ENCODE data around the gene FAM209B.

Gene FAM209B

DNA sequence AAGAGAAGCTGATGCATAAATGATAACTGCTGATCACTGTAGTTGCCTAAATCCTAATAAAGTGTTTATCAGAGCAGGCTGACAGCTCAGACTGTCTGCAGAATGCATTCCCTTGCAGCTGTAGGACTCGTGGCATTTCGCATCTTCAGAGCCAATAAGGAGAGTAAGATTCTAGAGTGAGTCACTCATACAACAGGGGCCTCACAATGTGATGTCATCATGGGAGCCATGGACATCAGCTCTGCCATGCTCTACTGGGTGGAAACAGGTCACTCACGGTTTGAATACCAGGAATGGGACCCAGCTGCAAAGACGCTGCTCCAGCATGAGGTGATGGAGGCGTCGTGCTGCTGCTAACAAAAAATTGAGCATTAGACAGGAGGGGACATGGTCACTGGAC lies 7.4 kb downstream of the FAM209B start:
- no peak for TF ChIP-seq ZBTB7A (IDR thresholded peaks at IDR 0.05; ENCODE audit: low read depth)
- TF ChIP-seq, protein P1, sequence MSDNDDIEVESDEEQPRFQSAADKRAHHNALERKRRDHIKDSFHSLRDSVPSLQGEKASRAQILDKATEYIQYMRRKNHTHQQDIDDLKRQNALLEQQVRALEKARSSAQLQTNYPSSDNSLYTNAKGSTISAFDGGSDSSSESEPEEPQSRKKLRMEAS (IDR thresholded peaks at IDR 0.05), result no peak
- no peak for TF ChIP-seq CREB1 (IDR thresholded peaks at IDR 0.05; ENCODE audit: low read depth)
- TF ChIP-seq NFIC (IDR thresholded peaks at IDR 0.05), result no peak
- no peak for TF ChIP-seq EGR1 (IDR thresholded peaks at IDR 0.05)
- TF ChIP-seq TAF1 (IDR thresholded peaks at IDR 0.05; ENCODE audit: low read depth), result no peak
- TF ChIP-seq TCF12 (IDR thresholded peaks at IDR 0.05; ENCODE audit: low read depth), result no peak
- TF ChIP-seq FOXM1 (IDR thresholded peaks at IDR 0.05; ENCODE audit: borderline replicate concordance, low read depth), result no peak
- TF ChIP-seq, protein P2, sequence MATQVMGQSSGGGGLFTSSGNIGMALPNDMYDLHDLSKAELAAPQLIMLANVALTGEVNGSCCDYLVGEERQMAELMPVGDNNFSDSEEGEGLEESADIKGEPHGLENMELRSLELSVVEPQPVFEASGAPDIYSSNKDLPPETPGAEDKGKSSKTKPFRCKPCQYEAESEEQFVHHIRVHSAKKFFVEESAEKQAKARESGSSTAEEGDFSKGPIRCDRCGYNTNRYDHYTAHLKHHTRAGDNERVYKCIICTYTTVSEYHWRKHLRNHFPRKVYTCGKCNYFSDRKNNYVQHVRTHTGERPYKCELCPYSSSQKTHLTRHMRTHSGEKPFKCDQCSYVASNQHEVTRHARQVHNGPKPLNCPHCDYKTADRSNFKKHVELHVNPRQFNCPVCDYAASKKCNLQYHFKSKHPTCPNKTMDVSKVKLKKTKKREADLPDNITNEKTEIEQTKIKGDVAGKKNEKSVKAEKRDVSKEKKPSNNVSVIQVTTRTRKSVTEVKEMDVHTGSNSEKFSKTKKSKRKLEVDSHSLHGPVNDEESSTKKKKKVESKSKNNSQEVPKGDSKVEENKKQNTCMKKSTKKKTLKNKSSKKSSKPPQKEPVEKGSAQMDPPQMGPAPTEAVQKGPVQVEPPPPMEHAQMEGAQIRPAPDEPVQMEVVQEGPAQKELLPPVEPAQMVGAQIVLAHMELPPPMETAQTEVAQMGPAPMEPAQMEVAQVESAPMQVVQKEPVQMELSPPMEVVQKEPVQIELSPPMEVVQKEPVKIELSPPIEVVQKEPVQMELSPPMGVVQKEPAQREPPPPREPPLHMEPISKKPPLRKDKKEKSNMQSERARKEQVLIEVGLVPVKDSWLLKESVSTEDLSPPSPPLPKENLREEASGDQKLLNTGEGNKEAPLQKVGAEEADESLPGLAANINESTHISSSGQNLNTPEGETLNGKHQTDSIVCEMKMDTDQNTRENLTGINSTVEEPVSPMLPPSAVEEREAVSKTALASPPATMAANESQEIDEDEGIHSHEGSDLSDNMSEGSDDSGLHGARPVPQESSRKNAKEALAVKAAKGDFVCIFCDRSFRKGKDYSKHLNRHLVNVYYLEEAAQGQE (IDR thresholded peaks at IDR 0.05; ENCODE audit: low read depth), result no peak
- no peak for TF ChIP-seq EP300 (IDR thresholded peaks at IDR 0.05; ENCODE audit: borderline replicate concordance)
- TF ChIP-seq CEBPB (IDR thresholded peaks at IDR 0.05), result no peak
- no peak for TF ChIP-seq YY1 (IDR thresholded peaks at IDR 0.05; ENCODE audit: low read depth)
- TF ChIP-seq RAD21 (IDR thresholded peaks at IDR 0.05; ENCODE audit: low read depth), result no peak
- no peak for TF ChIP-seq TEAD4 (IDR thresholded peaks at IDR 0.05)
- TF ChIP-seq, protein P3, sequence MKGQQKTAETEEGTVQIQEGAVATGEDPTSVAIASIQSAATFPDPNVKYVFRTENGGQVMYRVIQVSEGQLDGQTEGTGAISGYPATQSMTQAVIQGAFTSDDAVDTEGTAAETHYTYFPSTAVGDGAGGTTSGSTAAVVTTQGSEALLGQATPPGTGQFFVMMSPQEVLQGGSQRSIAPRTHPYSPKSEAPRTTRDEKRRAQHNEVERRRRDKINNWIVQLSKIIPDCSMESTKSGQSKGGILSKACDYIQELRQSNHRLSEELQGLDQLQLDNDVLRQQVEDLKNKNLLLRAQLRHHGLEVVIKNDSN (IDR thresholded peaks at IDR 0.05), result no peak

DNA sequence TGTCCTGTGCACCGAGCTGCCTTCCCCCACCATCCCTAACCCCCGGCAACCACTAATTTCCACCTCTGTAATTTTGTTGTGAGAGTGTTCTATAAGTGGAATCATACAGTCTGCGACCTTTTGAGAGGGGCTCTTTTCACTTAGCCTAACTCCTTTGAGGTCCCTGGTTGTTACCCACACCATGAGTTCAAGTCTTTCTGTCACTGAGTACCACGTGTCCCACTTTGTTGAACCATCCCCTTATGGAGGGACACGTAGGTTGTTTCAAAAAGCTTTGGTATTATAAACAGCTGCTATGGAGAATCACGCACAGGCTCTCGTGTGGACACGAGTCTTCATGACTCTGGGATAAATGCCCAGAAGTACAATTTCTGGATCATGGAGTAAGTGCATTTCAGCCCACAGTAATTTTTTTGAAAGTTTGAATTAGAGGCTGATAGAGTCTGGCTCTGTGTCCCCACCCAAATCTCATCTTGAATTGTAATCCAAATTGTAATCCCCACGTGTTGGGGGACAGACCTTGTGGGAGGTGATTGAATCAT lies 9.5 kb downstream of the FAM209B start:
- no peak for TF ChIP-seq EP300 (IDR thresholded peaks at IDR 0.05; ENCODE audit: borderline replicate concordance)
- TF ChIP-seq FOXM1 (IDR thresholded peaks at IDR 0.05; ENCODE audit: borderline replicate concordance, low read depth), result no peak
- no peak for TF ChIP-seq TCF12 (IDR thresholded peaks at IDR 0.05; ENCODE audit: low read depth)
- no peak for TF ChIP-seq ZBTB7A (IDR thresholded peaks at IDR 0.05; ENCODE audit: low read depth)
- TF ChIP-seq TEAD4 (IDR thresholded peaks at IDR 0.05), result no peak
- TF ChIP-seq, protein P3 (IDR thresholded peaks at IDR 0.05), result no peak
- TF ChIP-seq, protein P2 (IDR thresholded peaks at IDR 0.05; ENCODE audit: low read depth), result no peak
- TF ChIP-seq TAF1 (IDR thresholded peaks at IDR 0.05; ENCODE audit: low read depth), result no peak
- TF ChIP-seq RAD21 (IDR thresholded peaks at IDR 0.05; ENCODE audit: low read depth), result no peak
- no peak for TF ChIP-seq CREB1 (IDR thresholded peaks at IDR 0.05; ENCODE audit: low read depth)
- TF ChIP-seq, protein P1 (IDR thresholded peaks at IDR 0.05), result no peak
- TF ChIP-seq EGR1 (IDR thresholded peaks at IDR 0.05), result no peak
- TF ChIP-seq NFIC (IDR thresholded peaks at IDR 0.05), result no peak
- TF ChIP-seq CEBPB (IDR thresholded peaks at IDR 0.05), result no peak
- TF ChIP-seq YY1 (IDR thresholded peaks at IDR 0.05; ENCODE audit: low read depth), result no peak

DNA sequence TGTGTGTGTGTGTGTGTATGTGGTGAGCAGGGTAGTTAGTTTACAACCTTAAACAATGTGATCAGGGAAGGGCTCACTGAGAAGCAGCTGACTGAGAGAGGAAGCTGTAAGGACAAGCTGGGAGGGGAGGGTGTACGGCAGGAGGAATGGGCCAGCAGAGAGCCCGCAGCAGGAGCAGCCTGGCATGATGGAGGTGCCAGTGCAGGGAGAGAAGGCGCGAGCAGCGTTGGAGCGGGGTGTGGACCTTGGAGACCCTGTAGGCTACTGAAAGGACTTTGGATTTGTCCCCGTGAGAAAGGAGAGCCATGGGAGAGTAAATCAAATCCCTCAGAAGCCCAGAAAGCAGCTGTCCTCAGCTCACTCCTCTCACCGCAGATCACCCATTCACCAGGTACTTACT lies 18.5 kb downstream of the FAM209B start:
- TF ChIP-seq FOXM1 (IDR thresholded peaks at IDR 0.05; ENCODE audit: borderline replicate concordance, low read depth) (no peak), EP300 (IDR thresholded peaks at IDR 0.05; ENCODE audit: borderline replicate concordance) (no peak), YY1 (IDR thresholded peaks at IDR 0.05; ENCODE audit: low read depth) (no peak), ZBTB7A (IDR thresholded peaks at IDR 0.05; ENCODE audit: low read depth) (no peak), CREB1 (IDR thresholded peaks at IDR 0.05; ENCODE audit: low read depth) (no peak), NFIC (IDR thresholded peaks at IDR 0.05) (no peak), EGR1 (IDR thresholded peaks at IDR 0.05) (no peak), CEBPB (IDR thresholded peaks at IDR 0.05) (no peak), RAD21 (IDR thresholded peaks at IDR 0.05; ENCODE audit: low read depth) (no peak), TCF12 (IDR thresholded peaks at IDR 0.05; ENCODE audit: low read depth) (no peak), TAF1 (IDR thresholded peaks at IDR 0.05; ENCODE audit: low read depth) (no peak), TEAD4 (IDR thresholded peaks at IDR 0.05) (no peak)
- TF ChIP-seq, protein P2 (IDR thresholded peaks at IDR 0.05; ENCODE audit: low read depth), result no peak
- TF ChIP-seq, protein P3 (IDR thresholded peaks at IDR 0.05), result no peak
- TF ChIP-seq, protein P1 (IDR thresholded peaks at IDR 0.05), result no peak

Data from Ishikawa (cell line).